Endothelial cell of umbilical vein (primary cell): ENCODE results near the gene PRM1. TPM values are rescaled to one million over a fixed set of nuclear protein-coding genes. Genes with fewer than 3 reads are reported as not detected.

ENCODE experiments used
- BruUV-seq: library from RNA; stranded (reverse); fragments of 400-500 nt; replicated peaks from 2 replicates; lab custom pipeline; 2021; lab: Mats Ljungman, UMichigan
- CTCF ChIA-PET: fragments of 300-600, 350-600 bp; sonication (Branson Sonifier 250); formaldehyde crosslinking; loops from one replicate; lab custom pipeline; 2021; ENCODE audit warnings: antibody characterized with exemption, inconsistent platforms; lab: Charles Lee
- POLR2A ChIA-PET: fragments of 300-600, 350-600 bp; sonication (Branson Sonifier 250); formaldehyde crosslinking; loops from one replicate; lab custom pipeline; 2021; ENCODE audit warnings: antibody characterized with exemption, inconsistent platforms; lab: Charles Lee
- DNase-seq: peaks from one replicate; pipeline ENCODE4 v3.0.0-alpha.2; 2011; ENCODE audit warnings: low read depth, low spot score
- FAIRE-seq: peaks from 2 replicates; lab custom pipeline; 2011; peaks lifted over from hg19 to GRCh38; lab: Jason Lieb, UNC
- H2AFZ ChIP-seq: 2 replicates; pipeline ENCODE4 v1.6.0; 2012; ENCODE audit warnings: low read depth, low read length, control low read depth, inconsistent platforms
- H3K27ac ChIP-seq: 2 replicates; pipeline ENCODE4 v1.5.1; 2011; ENCODE audit warnings: low read depth, mild to moderate bottlenecking, control low read depth, low read length, moderate library complexity; ENCODE audit not compliant: insufficient read depth
- H3K27me3 ChIP-seq, 2 experiments: 2 replicates each; pipeline versions ENCODE4 v1.6.0 to v1.6.1; 2011; ENCODE audit warnings: low read length in 2 of 2, mixed read lengths in 1 of 2; ENCODE audit not compliant: control insufficient read depth in 2 of 2, insufficient read depth in 2 of 2
- H3K36me3 ChIP-seq, 2 experiments: 2 replicates in 1 of 2; 3 replicates in 1 of 2; pipeline ENCODE4 v1.5.1; 2011; ENCODE audit warnings: low read length in 2 of 2, mild to moderate bottlenecking in 1 of 2, moderate library complexity in 1 of 2; ENCODE audit not compliant: control insufficient read depth in 2 of 2, insufficient read depth in 2 of 2; ENCODE audit errors: extremely low read depth in 1 of 2
- H3K4me1 ChIP-seq: 3 replicates; pipeline ENCODE4 v1.5.1; 2011; ENCODE audit warnings: mild to moderate bottlenecking, low read length; ENCODE audit not compliant: control insufficient read depth, insufficient read depth; ENCODE audit errors: extremely low read depth
- H3K4me2 ChIP-seq: 2 replicates; pipeline ENCODE4 v1.6.1; 2011; ENCODE audit warnings: low read length, control low read depth, mixed read lengths; ENCODE audit not compliant: insufficient read depth
- H3K4me3 ChIP-seq, 3 experiments: fragments of 200-600 bp in 1 of 3; sonication (generic), shearing (Covaris generic) in 1 of 3; replicated peaks in 1 of 3; 2 replicates each; pipeline ENCODE4 v1.5.1; 2011 to 2016; ENCODE audit warnings: control low read depth in 3 of 3, low read length in 3 of 3, mild to moderate bottlenecking in 2 of 3, inconsistent platforms in 1 of 3, low read depth in 1 of 3, moderate library complexity in 1 of 3; ENCODE audit not compliant: insufficient read depth in 1 of 3
- H3K79me2 ChIP-seq: 2 replicates; pipeline ENCODE4 v1.6.0; 2012; ENCODE audit warnings: low read length, inconsistent platforms; ENCODE audit not compliant: control insufficient read depth, insufficient read depth
- H3K9ac ChIP-seq: replicated peaks from 2 replicates; pipeline ENCODE3; 2011; ENCODE audit warnings: low read length, control low read depth; ENCODE audit not compliant: insufficient read depth; ENCODE audit errors: extremely low read depth
- H3K9me1 ChIP-seq: replicated peaks from 3 replicates; pipeline ENCODE4 v1.6.0; 2011; ENCODE audit warnings: mild to moderate bottlenecking, low read length; ENCODE audit not compliant: control insufficient read depth, insufficient read depth; ENCODE audit errors: extremely low read depth
- H3K9me3 ChIP-seq: replicated peaks from 2 replicates; pipeline ENCODE4 v1.5.1; 2012; ENCODE audit warnings: low read length, inconsistent platforms; ENCODE audit not compliant: control insufficient read depth, insufficient read depth
- H4K20me1 ChIP-seq: replicated peaks from 2 replicates; pipeline ENCODE3; 2011; ENCODE audit warnings: mild to moderate bottlenecking, low read length; ENCODE audit not compliant: control insufficient read depth, insufficient read depth; ENCODE audit errors: extremely low read depth
- CTCF ChIP-seq, 2 donors: IDR thresholded peaks; 1 replicate in 1 of 2; 2 replicates in 1 of 2; pipeline ENCODE4 v1.5.1; 2011; ENCODE audit warnings: low read length in 2 of 2, mild to moderate bottlenecking in 2 of 2, moderate library complexity in 2 of 2, control low read depth in 1 of 2, inconsistent platforms in 1 of 2, low read depth in 1 of 2; ENCODE audit not compliant: insufficient read depth in 1 of 2; ENCODE audit errors: extremely low read depth in 1 of 2
- EZH2 ChIP-seq: IDR thresholded peaks from 2 replicates; pipeline ENCODE4 v1.6.1; 2012; ENCODE audit warnings: borderline replicate concordance, low read depth, mild to moderate bottlenecking, moderate library complexity, low read length, inconsistent platforms; ENCODE audit not compliant: severe bottlenecking
- FOS ChIP-seq: IDR thresholded peaks from 2 replicates; pipeline ENCODE4 v1.6.1; 2011; ENCODE audit warnings: mild to moderate bottlenecking, low read length, moderate library complexity, borderline replicate concordance; ENCODE audit not compliant: insufficient read depth
- GATA2 ChIP-seq: IDR thresholded peaks from 2 replicates; pipeline ENCODE4 v1.7.0; 2011; ENCODE audit warnings: low read depth, mild to moderate bottlenecking, moderate library complexity, mixed read lengths, low read length; ENCODE audit not compliant: insufficient read length, insufficient read depth
- JUN ChIP-seq: IDR thresholded peaks from 2 replicates; pipeline ENCODE4 v1.6.1; 2011; ENCODE audit warnings: borderline replicate concordance, low read depth; ENCODE audit not compliant: insufficient read length, insufficient read depth
- MAX ChIP-seq: IDR thresholded peaks from 2 replicates; pipeline ENCODE4 v1.6.1; 2011; ENCODE audit not compliant: insufficient read depth, insufficient read length
- MYC ChIP-seq: IDR thresholded peaks from one replicate; pipeline ENCODE4 v1.6.1; 2011; ENCODE audit warnings: mild to moderate bottlenecking, low read depth, low read length
- POLR2A ChIP-seq: IDR thresholded peaks from 2 replicates; pipeline ENCODE4 v1.6.1; 2012; ENCODE audit warnings: low read depth, mild to moderate bottlenecking, control low read depth, low read length
- POLR2AphosphoS5 ChIP-seq: IDR thresholded peaks from 2 replicates; pipeline ENCODE4 v1.6.1; 2012; ENCODE audit warnings: low read depth, mild to moderate bottlenecking, control low read depth, low read length, moderate library complexity; ENCODE audit not compliant: insufficient read depth
- dilution Hi-C: fragments of 300-500 bp; cut with MboI; formaldehyde crosslinking; loops from one replicate; pipeline ENCODE4 v1.15.0; 2019; ENCODE audit warnings: low sequenced_read_pairs; ENCODE audit not compliant: extremely low pct_ligation_motif_present
- intact Hi-C: fragments of 100-400 bp; cut with micrococcal nuclease; formaldehyde crosslinking; loops from one replicate; pipeline ENCODE4 v1.10.0; 2022
- polyA plus RNA-seq, 4 experiments: library from polyadenylated mRNA; depleted of rRNA in 3 of 4; stranded (reverse) in 3 of 4; unstranded in 1 of 4; fragments of >200 nt; gene quantifications; 2 replicates each; pipeline versions ENCODE4 v1.2.1 to v1.2.3, GENCODE V29; 2011 to 2012; ENCODE audit warnings: missing spikeins in 1 of 4
- total RNA-seq: library from RNA; stranded (reverse); gene quantifications from 2 replicates; pipeline ENCODE4 v1.2.3, GENCODE V29; 2021

Gene PRM1
- total and polyA plus RNA-seq, 2 donors (not counting 3 experiments of a cell fraction or from before 2014, with no cell fraction given) = not detected

- H4K20me1 ChIP-seq = no peaks in the 10 kb centered on the region
- no peak overlapping the region for H2AFZ ChIP-seq
- peaks cover 4 to 6% of the 10 kb centered on the region in 2 experiments for H3K27me3 ChIP-seq
- dilution Hi-C loops = no loop called here
- H3K36me3 ChIP-seq = no peaks in the 10 kb centered on the region
- CTCF ChIA-PET = interaction anchor here (1.2 to 1.6 kb wide), 2 partner anchors 13 to 271 kb away, joined by 3 to 5 read pairs; partner anchors contain the start of gene SOCS1
- no peak overlapping the region for H3K4me3 ChIP-seq
- DNase-seq (no peak), FAIRE-seq (no peak)
- H3K9ac ChIP-seq = no peak overlapping the region
- no peaks in the 10 kb centered on the region for H3K9me3 ChIP-seq
- BruUV-seq = no TSS peak
- POLR2A ChIA-PET = no interaction called here
- intact Hi-C loops = no loop called here
- H3K79me2 ChIP-seq = no peaks in the 10 kb centered on the region
- no peak overlapping the region for H3K27ac ChIP-seq
- TF ChIP-seq EZH2 (no peak), JUN (no peak), CTCF (IDR thresholded peaks at IDR 0.05; ENCODE audit: extremely low read depth in 1 of 2, insufficient read depth in 1 of 2, low read depth in 1 of 2, low read length in 2 of 2) (no peak), GATA2 (no peak), POLR2AphosphoS5 (no peak), MAX (no peak), FOS (no peak), POLR2A (no peak), MYC (no peak)
- no peaks in the 10 kb centered on the region for H3K9me1 ChIP-seq
- no peak overlapping the region for H3K4me2 ChIP-seq
- H3K4me1 ChIP-seq = no peaks in the 10 kb centered on the region
Observed at GRCh38 chr16:11242658-11243057, 38.5 kb downstream of the PRM1 start.
